HG03135 (cell line): ENCODE data around the gene FFAR3.
"Not testable (repeated sequence)": the region's sequence is repeated elsewhere in the genome, so short reads cannot be mapped to it uniquely, and the experiment has no call there.

Source experiments
- ATAC-seq: cut with Tn5 transposase; IDR thresholded peaks from one replicate; pipeline ENCODE4 v1.9.1; 2021; ENCODE audit warnings: mild to moderate bottlenecking, moderate library complexity; ENCODE audit not compliant: unreplicated experiment

The FFAR3 gene

DNA sequence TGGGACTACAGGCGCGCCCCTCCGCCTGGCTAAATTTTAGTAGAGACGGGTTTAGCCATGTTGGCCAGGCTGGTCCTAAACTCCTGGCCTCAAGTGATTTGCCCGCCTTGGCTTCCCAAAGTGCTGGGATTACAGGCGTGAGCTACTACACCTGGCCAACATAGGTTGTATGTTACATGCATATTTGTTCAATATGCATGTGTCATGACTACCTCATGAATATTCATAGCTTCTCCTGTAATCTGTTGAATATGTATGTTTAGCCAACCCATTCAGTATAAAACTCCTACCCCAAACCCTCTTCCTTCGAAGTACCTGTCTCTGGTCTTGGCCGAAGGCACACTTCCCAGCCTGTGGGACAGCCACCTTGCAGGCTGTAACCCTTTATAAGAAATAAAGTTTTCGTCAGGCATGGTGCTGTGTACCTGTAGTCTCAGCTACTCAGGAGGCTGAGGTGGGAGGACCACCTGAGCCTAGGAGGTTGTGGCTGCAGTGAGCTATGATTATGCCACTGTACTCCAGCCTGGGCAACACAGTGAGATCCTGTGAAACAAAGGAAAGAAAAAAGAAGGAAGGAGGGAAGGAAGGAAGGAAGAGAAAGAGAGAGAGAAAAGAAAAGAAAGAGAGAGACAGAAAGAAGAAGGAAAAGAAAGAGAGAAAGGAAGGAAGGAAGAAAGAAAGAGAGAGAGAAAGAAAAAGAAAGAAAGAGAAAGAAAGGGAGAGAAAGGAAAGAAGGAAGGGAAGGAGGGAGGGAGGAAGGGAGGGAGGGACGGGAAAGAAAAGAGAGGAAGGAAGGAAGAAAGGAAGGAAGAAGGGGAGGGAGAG is 41.9 kb downstream of the FFAR3 start:
- ATAC-seq = no peak

GRCh38 chr19:35400773-35401100 is 42.5 kb downstream of the FFAR3 start:
- no peak for ATAC-seq

DNA sequence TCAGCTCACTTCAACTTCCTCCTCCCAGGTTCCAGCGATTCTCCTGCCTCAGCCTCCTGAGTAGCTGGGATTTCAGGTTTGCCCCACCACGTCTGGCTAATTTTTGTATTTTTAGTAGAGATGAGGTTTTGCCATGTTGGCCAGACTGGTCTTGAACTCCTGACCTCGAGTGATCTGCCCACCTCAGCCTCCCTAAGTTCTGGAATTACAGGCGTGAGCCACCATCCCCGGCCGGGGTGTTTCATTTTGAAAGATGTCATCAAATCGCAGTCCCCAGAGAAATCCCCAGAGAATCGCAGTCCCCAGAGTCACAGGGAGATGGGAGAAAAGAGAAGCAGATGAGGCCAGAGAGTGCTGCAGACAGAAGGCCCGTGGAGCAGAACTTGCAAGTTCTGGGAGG is 43.2 kb downstream of the FFAR3 start:
- not testable (repeated sequence) for ATAC-seq

- ATAC-seq = no peak
These were observed 45.0 kb downstream of the FFAR3 start for GRCh38 chr19:35403116-35403760.

- ATAC-seq = no peak
These were observed 46.8 kb downstream of the FFAR3 start for GRCh38 chr19:35404879-35405622.

- ATAC-seq = no peak
These were observed 49.4 kb downstream of the FFAR3 start for GRCh38 chr19:35407619-35408018.

- peak; percentile 58 for ATAC-seq
These were observed 50.3 kb downstream of the FFAR3 start for GRCh38 chr19:35408284-35409171.

GRCh38 chr19:35409191-35409590 is 50.9 kb downstream of the FFAR3 start:
- ATAC-seq = no peak
